H1 (cell line): ENCODE data around the gene TBC1D9. TPM values are rescaled to one million over a fixed set of nuclear protein-coding genes. Genes with fewer than 3 reads are reported as not detected.

Experiments used
- CTCF ChIA-PET: fragments of 300-600 bp; sonication (Branson Sonifier 250); formaldehyde crosslinking; loops from one replicate; lab custom pipeline; 2021; ENCODE audit not compliant: partially characterized antibody; lab: Charles Lee
- POLR2A ChIA-PET: fragments of 300-600 bp; sonication (Branson Sonifier 250); formaldehyde crosslinking; loops from one replicate; lab custom pipeline; 2021; ENCODE audit warnings: inconsistent platforms; ENCODE audit not compliant: partially characterized antibody; lab: Charles Lee
- DNase-seq, 2 experiments: peaks; one replicate each; pipeline versions ENCODE4 v3.0.0 to v3.0.0-alpha.2; 2010 to 2022; ENCODE audit warnings: low spot score in 2 of 2, low read depth in 1 of 2, mixed read lengths in 1 of 2
- FAIRE-seq: peaks from 2 replicates; lab custom pipeline; 2011; peaks lifted over from hg19 to GRCh38; lab: Jason Lieb, UNC
- H2AFZ ChIP-seq: 2 replicates; pipeline ENCODE4 v1.8.1; 2012; ENCODE audit warnings: low read length, inconsistent platforms
- H2AK5ac ChIP-seq: 2 replicates; pipeline ENCODE4 v1.6.1; 2013; ENCODE audit warnings: low read depth, low read length
- H2BK120ac ChIP-seq: replicated peaks from 2 replicates; pipeline ENCODE3; 2013; ENCODE audit warnings: low read depth, low read length, inconsistent platforms
- H2BK12ac ChIP-seq: 2 replicates; pipeline ENCODE4 v1.6.1; 2013; ENCODE audit warnings: low read depth, low read length
- H2BK15ac ChIP-seq: 2 replicates; pipeline ENCODE4 v1.6.1; 2013; ENCODE audit warnings: low read length
- H2BK20ac ChIP-seq: 2 replicates; pipeline ENCODE4 v1.6.1; 2013; ENCODE audit warnings: low read length
- H2BK5ac ChIP-seq: 2 replicates; pipeline ENCODE4 v1.6.1; 2013; ENCODE audit warnings: low read depth, low read length
- H3K14ac ChIP-seq: 2 replicates; pipeline ENCODE4 v1.6.1; 2013; ENCODE audit warnings: inconsistent platforms; ENCODE audit not compliant: insufficient read length
- H3K18ac ChIP-seq: 2 replicates; pipeline ENCODE4 v1.6.1; 2013; ENCODE audit warnings: low read length; ENCODE audit errors: extremely low read depth
- H3K23ac ChIP-seq: 2 replicates; pipeline ENCODE4 v1.6.1; 2013; ENCODE audit warnings: inconsistent platforms; ENCODE audit not compliant: insufficient read length
- H3K23me2 ChIP-seq: 2 replicates; pipeline ENCODE4 v1.6.1; 2013; ENCODE audit warnings: low read depth, low read length
- H3K27ac ChIP-seq: 2 replicates; pipeline ENCODE4 v1.6.1; 2011; ENCODE audit warnings: low read depth, low read length, inconsistent platforms
- H3K27me3 ChIP-seq, 4 experiments: replicated peaks in 1 of 4; 1 replicate in 1 of 4; 2 replicates in 3 of 4; pipeline versions ENCODE4 v1.6.1 to v1.8.1; 2011 to 2013; ENCODE audit warnings: low read length in 3 of 4, mild to moderate bottlenecking in 3 of 4, inconsistent platforms in 2 of 4, mixed read lengths in 2 of 4, moderate library complexity in 1 of 4; ENCODE audit not compliant: control insufficient read depth in 3 of 4, insufficient read depth in 3 of 4; ENCODE audit errors: extremely low read depth in 1 of 4
- H3K36me3 ChIP-seq, 4 experiments: 2 replicates each; pipeline versions ENCODE4 v1.6.1 to v1.8.1; 2011 to 2013; ENCODE audit warnings: mild to moderate bottlenecking in 4 of 4, low read length in 3 of 4, moderate library complexity in 2 of 4, control low read depth in 1 of 4, inconsistent platforms in 1 of 4; ENCODE audit not compliant: insufficient read depth in 4 of 4, control insufficient read depth in 2 of 4
- H3K4ac ChIP-seq: replicated peaks from 2 replicates; pipeline ENCODE3; 2013; ENCODE audit warnings: low read length, low read depth, mixed read lengths, inconsistent platforms; ENCODE audit not compliant: insufficient read length
- H3K4me1 ChIP-seq, 4 experiments: replicated peaks in 1 of 4; 1 replicate in 1 of 4; 2 replicates in 3 of 4; pipeline versions ENCODE4 v1.6.1 to v1.8.1; 2011 to 2013; ENCODE audit warnings: low read length in 3 of 4, inconsistent platforms in 2 of 4, mixed read lengths in 1 of 4; ENCODE audit not compliant: insufficient read depth in 4 of 4, control insufficient read depth in 3 of 4
- H3K4me2 ChIP-seq, 2 experiments: 2 replicates each; pipeline versions ENCODE4 v1.6.1 to v1.8.1; 2011 to 2013; ENCODE audit warnings: low read depth in 2 of 2, low read length in 2 of 2, control low read depth in 1 of 2, inconsistent platforms in 1 of 2, mild to moderate bottlenecking in 1 of 2; ENCODE audit not compliant: insufficient read depth in 1 of 2
- H3K4me3 ChIP-seq, 4 experiments: fragments of 200-600, 300-600 bp in 1 of 4; sonication (generic), shearing (Covaris generic), sonication (Bioruptor Twin) in 1 of 4; 2 replicates each; pipeline versions ENCODE4 v1.5.1 to v1.8.1; 2011 to 2016; ENCODE audit warnings: low read length in 4 of 4, low read depth in 3 of 4, control low read depth in 2 of 4, inconsistent platforms in 2 of 4, mild to moderate bottlenecking in 2 of 4, mixed read lengths in 1 of 4, moderate library complexity in 1 of 4; ENCODE audit not compliant: insufficient read depth in 2 of 4; ENCODE audit errors: extremely low read depth in 1 of 4
- H3K56ac ChIP-seq: replicated peaks from 2 replicates; pipeline ENCODE3; 2013; ENCODE audit warnings: low read depth, mild to moderate bottlenecking, mixed read lengths, low read length, inconsistent platforms; ENCODE audit not compliant: insufficient read length
- H3K79me1 ChIP-seq: 2 replicates; pipeline ENCODE4 v1.6.1; 2013; ENCODE audit warnings: low read depth, low read length, control low read depth
- H3K79me2 ChIP-seq, 2 experiments: 2 replicates each; pipeline versions ENCODE4 v1.6.1 to v1.8.1; 2012 to 2013; ENCODE audit warnings: low read length in 2 of 2, mild to moderate bottlenecking in 2 of 2, inconsistent platforms in 1 of 2; ENCODE audit not compliant: insufficient read depth in 2 of 2, control insufficient read depth in 1 of 2
- H3K9ac ChIP-seq, 4 experiments: replicated peaks in 1 of 4; 1 replicate in 1 of 4; 2 replicates in 3 of 4; pipeline versions ENCODE4 v1.6.1 to v1.8.1; 2011 to 2013; ENCODE audit warnings: low read depth in 3 of 4, low read length in 3 of 4, control low read depth in 2 of 4, mild to moderate bottlenecking in 2 of 4, moderate library complexity in 2 of 4, inconsistent platforms in 1 of 4; ENCODE audit errors: extremely low read depth in 1 of 4
- H3K9me3 ChIP-seq, 2 experiments: 2 replicates each; pipeline versions ENCODE4 v1.6.1 to v1.8.1; 2012 to 2013; ENCODE audit warnings: mild to moderate bottlenecking in 2 of 2, moderate library complexity in 2 of 2, control low read depth in 1 of 2, inconsistent platforms in 1 of 2, low read depth in 1 of 2, low read length in 1 of 2, mixed read lengths in 1 of 2; ENCODE audit not compliant: insufficient read depth in 2 of 2
- H4K20me1 ChIP-seq, 2 experiments: replicated peaks in 1 of 2; 2 replicates each; pipeline versions ENCODE3 to v1.8.1; 2011 to 2013; ENCODE audit warnings: inconsistent platforms in 2 of 2, low read length in 2 of 2, mild to moderate bottlenecking in 1 of 2; ENCODE audit not compliant: insufficient read depth in 2 of 2, control insufficient read depth in 1 of 2
- H4K5ac ChIP-seq: 2 replicates; pipeline ENCODE4 v1.6.1; 2013; ENCODE audit warnings: low read length, low read depth, mixed read lengths, inconsistent platforms; ENCODE audit not compliant: insufficient read length
- H4K8ac ChIP-seq: 2 replicates; pipeline ENCODE4 v1.8.0; 2013; ENCODE audit warnings: mild to moderate bottlenecking, moderate library complexity, low read length, inconsistent platforms; ENCODE audit not compliant: insufficient read depth; ENCODE audit errors: extremely low read depth
- H4K91ac ChIP-seq: replicated peaks from 2 replicates; pipeline ENCODE3; 2013; ENCODE audit warnings: low read length, mixed read lengths, inconsistent platforms; ENCODE audit not compliant: insufficient read length
- BCL11A ChIP-seq, 2 experiments: IDR thresholded peaks; one replicate each; pipeline ENCODE4 v1.6.1; 2011; ENCODE audit warnings: low read depth in 2 of 2, low read length in 2 of 2, mild to moderate bottlenecking in 2 of 2
- CEBPB ChIP-seq: IDR thresholded peaks from 2 replicates; pipeline ENCODE4 v1.6.1; 2012; ENCODE audit warnings: low read depth, low read length
- CTBP2 ChIP-seq: IDR thresholded peaks from 2 replicates; pipeline ENCODE4 v1.7.0; 2011; ENCODE audit warnings: borderline replicate concordance, mild to moderate bottlenecking, moderate library complexity, mixed read lengths, low read length; ENCODE audit not compliant: insufficient read depth, insufficient read length
- FOSL1 ChIP-seq: IDR thresholded peaks from 2 replicates; pipeline ENCODE4 v1.6.1; 2011; ENCODE audit warnings: mild to moderate bottlenecking, low read depth, low read length, moderate library complexity; ENCODE audit not compliant: insufficient read depth
- GTF2F1 ChIP-seq: IDR thresholded peaks from 2 replicates; pipeline ENCODE4 v1.6.1; 2012; ENCODE audit warnings: low read depth, low read length, improper control_type of control experiment, borderline replicate concordance
- JUND ChIP-seq: IDR thresholded peaks from 2 replicates; pipeline ENCODE4 v1.6.1; 2011; ENCODE audit warnings: mild to moderate bottlenecking, improper control_type of control experiment, low read length
- POLR2AphosphoS5 ChIP-seq: IDR thresholded peaks from 2 replicates; pipeline ENCODE4 v1.6.1; 2011; ENCODE audit warnings: low read depth, low read length
- RAD21 ChIP-seq, 2 experiments: IDR thresholded peaks in 1 of 2; conservative IDR thresholded peaks in 1 of 2; 2 replicates each; pipeline ENCODE4 v1.6.1; 2011; ENCODE audit warnings: low read depth in 2 of 2, low read length in 2 of 2, improper control_type of control experiment in 1 of 2, inconsistent platforms in 1 of 2, mild to moderate bottlenecking in 1 of 2, moderate library complexity in 1 of 2
- RXRA ChIP-seq: IDR thresholded peaks from 2 replicates; pipeline ENCODE4 v1.6.1; 2011; ENCODE audit warnings: low read depth, mild to moderate bottlenecking, low read length, moderate library complexity; ENCODE audit not compliant: insufficient read depth
- SIN3A ChIP-seq, 2 experiments: IDR thresholded peaks in 1 of 2; conservative IDR thresholded peaks in 1 of 2; 2 replicates each; pipeline ENCODE4 v1.6.1; 2011 to 2012; ENCODE audit warnings: low read length in 2 of 2, improper control_type of control experiment in 1 of 2, low read depth in 1 of 2, mild to moderate bottlenecking in 1 of 2
- SP4 ChIP-seq: IDR thresholded peaks from 2 replicates; pipeline ENCODE4 v1.6.1; 2012; ENCODE audit warnings: low read length, inconsistent platforms
- WGBS, 2 experiments: shearing (Covaris generic) in 1 of 2; methylation state at CpG; one replicate each; pipeline versions ENCODE4 v1.1.6 to v1.1.7; 2013 to 2015; ENCODE audit warnings: low lambda C conversion rate in 2 of 2, mixed read lengths in 2 of 2, inconsistent platforms in 1 of 2, low coverage in 1 of 2, missing lambda C conversion rate in 1 of 2; ENCODE audit not compliant: insufficient replicate concordance in 2 of 2, insufficient coverage in 1 of 2, insufficient read length in 1 of 2; ENCODE audit errors: extremely low coverage in 1 of 2, missing lambda C conversion rate in 1 of 2; 5-methylcytosine and 5-hydroxymethylcytosine counted together
- polyA plus RNA-seq, 7 experiments: library from polyadenylated mRNA; depleted of rRNA in 3 of 7; stranded (reverse) in 5 of 7; unstranded in 2 of 7; fragments of >200 nt in 5 of 7; fragments of 200-250 nt in 2 of 7; gene quantifications; 1 replicate in 5 of 7; 2 replicates in 1 of 7; 4 replicates in 1 of 7; pipeline versions ENCODE4 v1.2.1 to v1.2.3, GENCODE V29; 2011 to 2013; ENCODE audit warnings: missing spikeins in 2 of 7, mixed read lengths in 2 of 7
- total RNA-seq: library from RNA; stranded (reverse); fragmentation: NEBNext Ultra II Directional; extraction: Animal tissue kit (Norgen Biotek cat#: 25700); gene quantifications from 2 replicates; pipeline ENCODE4 v1.2.1, GENCODE V29; 2021
- TF ChIP-seq, protein P1 (sequence below): IDR thresholded peaks from 2 replicates; pipeline ENCODE4 v1.6.1; 2011; ENCODE audit warnings: low read depth, mild to moderate bottlenecking, low read length; ENCODE audit not compliant: insufficient read depth

The TBC1D9 gene
- total and polyA plus RNA-seq, 2 of the 8 experiments (the other 6 are each of a cell fraction or from before 2014, with no cell fraction given), result 0.94 to 1.0 TPM

DNA sequence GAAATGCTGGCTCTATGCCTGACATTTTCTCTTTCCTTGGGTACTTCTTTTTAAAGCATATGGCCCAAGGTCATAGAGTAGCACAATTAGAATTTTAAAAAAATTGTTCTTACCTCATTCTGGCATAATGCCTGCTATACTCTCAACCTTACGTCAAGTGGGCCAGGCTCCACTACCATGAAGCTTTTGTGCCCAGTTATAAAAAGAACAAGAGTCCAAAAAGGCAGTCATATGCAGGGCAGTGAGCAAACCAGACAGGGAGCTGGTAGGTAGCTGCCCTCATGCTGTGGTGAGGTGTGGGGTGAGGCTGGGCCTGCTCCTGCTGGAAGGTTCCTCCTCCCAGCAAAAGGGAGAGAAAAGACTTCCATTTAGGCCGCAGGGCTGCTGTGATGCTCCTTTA is 123.1 kb downstream of the TBC1D9 start:
- H3K18ac ChIP-seq, result no peak overlapping the region
- FAIRE-seq, result no peak
- H2BK12ac ChIP-seq, result no peak overlapping the region
- no peak overlapping the region for H3K27ac ChIP-seq
- H3K9me3 ChIP-seq, result no peaks in the 10 kb centered on the region
- H2BK15ac ChIP-seq, result no peak overlapping the region
- CTCF ChIA-PET, result interaction anchor here (0.6 to 1.3 kb wide), 5 partner anchors 12 to 269 kb away, joined by 3 read pairs; no protein-coding TSS in a partner anchor
- H3K14ac ChIP-seq, result no peak overlapping the region
- H2BK20ac ChIP-seq, result no peak overlapping the region
- no peaks in the 10 kb centered on the region for H3K79me2 ChIP-seq
- H3K4me1 ChIP-seq, result peaks cover 0 to 9% (median 3%) of the 10 kb centered on the region in 4 experiments; a peak in 4 of 7 replicates
- no peak for TF ChIP-seq SIN3A (conservative IDR thresholded peaks at IDR 0.05 in 1 of 2, IDR thresholded peaks at IDR 0.05 in 1 of 2; ENCODE audit: low read depth in 1 of 2, low read length in 2 of 2)
- TF ChIP-seq BCL11A (IDR thresholded peaks at IDR 0.05; ENCODE audit: low read depth in 2 of 2, low read length in 2 of 2), result no peak
- TF ChIP-seq RXRA, result no peak
- no peak for TF ChIP-seq CEBPB
- TF ChIP-seq, protein P1, sequence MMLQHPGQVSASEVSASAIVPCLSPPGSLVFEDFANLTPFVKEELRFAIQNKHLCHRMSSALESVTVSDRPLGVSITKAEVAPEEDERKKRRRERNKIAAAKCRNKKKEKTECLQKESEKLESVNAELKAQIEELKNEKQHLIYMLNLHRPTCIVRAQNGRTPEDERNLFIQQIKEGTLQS, result no peak
- no peak for TF ChIP-seq RAD21 (IDR thresholded peaks at IDR 0.05 in 1 of 2, conservative IDR thresholded peaks at IDR 0.05 in 1 of 2; ENCODE audit: low read depth in 2 of 2, low read length in 2 of 2)
- TF ChIP-seq FOSL1, result no peak
- TF ChIP-seq GTF2F1, result no peak
- no peak for TF ChIP-seq CTBP2
- TF ChIP-seq POLR2AphosphoS5, result no peak
- TF ChIP-seq SP4, result no peak
- TF ChIP-seq JUND, result no peak
- TF ChIP-seq, all 59 proteins: peak for 0
- Histone ChIP-seq H2BK5ac (no peak overlapping the region), H2AK5ac (no peak overlapping the region), H3K23me2 (no peaks in the 10 kb centered on the region), H3K56ac (no peak overlapping the region), H3K79me1 (no peaks in the 10 kb centered on the region), H3K27me3 (no peaks in the 10 kb centered on the region), H3K4ac (no peak overlapping the region), H4K20me1 (no peaks in the 10 kb centered on the region), H4K8ac (no peak overlapping the region), H3K36me3 (no peaks in the 10 kb centered on the region), H4K5ac (no peak overlapping the region), H3K4me3 (no peak overlapping the region), H4K91ac (no peak overlapping the region), H3K4me2 (no peak overlapping the region), H3K23ac (no peak overlapping the region), H3K9ac (no peak overlapping the region), H2BK120ac (no peak overlapping the region), H2AFZ (no peak overlapping the region)
- WGBS, 2 experiments, result 94% methylated on average over 2 of the region's 2 CpGs; no CpG with 5 or more reads in 1 of the 2 experiments
- no peak for DNase-seq
- POLR2A ChIA-PET, result no interaction called here
